HEK293T (cell line): Measurements from ENCODE around the gene KIF5C.

Source experiments
- CTCF ChIA-PET: fragments of 350-600 bp; formaldehyde crosslinking; extraction: SDS; loops from one replicate; lab custom pipeline; 2021; ENCODE audit warnings: antibody characterized with exemption, inconsistent platforms; lab: Yijun Ruan, JAX
- POLR2A ChIA-PET: fragments of 350-600 bp; formaldehyde crosslinking; extraction: SDS; loops from one replicate; lab custom pipeline; 2020; ENCODE audit warnings: antibody characterized with exemption, inconsistent platforms; lab: Yijun Ruan, JAX
- DNase-seq: peaks from one replicate; pipeline ENCODE4 v3.0.0; 2012; ENCODE audit warnings: mixed read lengths; ENCODE audit errors: extremely low spot score
- ARNT ChIP-seq: fragments of 450-650 bp; IDR thresholded peaks from 2 replicates; pipeline ENCODE4 v1.6.1; 2017; ENCODE audit warnings: mild to moderate bottlenecking
- BHLHE40 ChIP-seq: fragments of 450-650 bp; IDR thresholded peaks from 2 replicates; pipeline ENCODE4 v1.6.1; 2016; ENCODE audit warnings: mild to moderate bottlenecking, moderate library complexity, borderline replicate concordance
- CTBP1 ChIP-seq: fragments of 450-650 bp; IDR thresholded peaks from 2 replicates; pipeline ENCODE4 v1.6.1; 2016; ENCODE audit warnings: borderline replicate concordance
- ELF4 ChIP-seq: fragments of 450-650 bp; IDR thresholded peaks from 2 replicates; pipeline ENCODE4 v1.6.1; 2017; ENCODE audit warnings: antibody characterized with exemption
- FOXA1 ChIP-seq: fragments of 450-650 bp; IDR thresholded peaks from 2 replicates; pipeline ENCODE4 v1.6.1; 2016; ENCODE audit warnings: mild to moderate bottlenecking
- FOXK2 ChIP-seq: fragments of 450-650 bp; IDR thresholded peaks from 2 replicates; pipeline ENCODE4 v1.6.1; 2016; ENCODE audit warnings: mild to moderate bottlenecking
- FOXM1 ChIP-seq: fragments of 450-650 bp; IDR thresholded peaks from 2 replicates; pipeline ENCODE4 v1.6.1; 2017; ENCODE audit warnings: mild to moderate bottlenecking, borderline replicate concordance
- HDGF ChIP-seq: fragments of 450-650 bp; IDR thresholded peaks from 2 replicates; pipeline ENCODE4 v1.6.1; 2017; ENCODE audit warnings: antibody characterized with exemption, borderline replicate concordance
- L3MBTL2 ChIP-seq: fragments of 450-650 bp; conservative IDR thresholded peaks from 2 replicates; pipeline ENCODE4 v1.6.1; 2016; ENCODE audit warnings: mild to moderate bottlenecking
- LEF1 ChIP-seq: fragments of 450-650 bp; IDR thresholded peaks from 2 replicates; pipeline ENCODE4 v1.6.1; 2017; ENCODE audit warnings: mild to moderate bottlenecking, borderline replicate concordance
- NFRKB ChIP-seq: fragments of 450-650 bp; IDR thresholded peaks from 2 replicates; pipeline ENCODE4 v1.6.1; 2016; ENCODE audit warnings: mild to moderate bottlenecking, moderate library complexity
- SP1 ChIP-seq: fragments of 450-650 bp; IDR thresholded peaks from 2 replicates; pipeline ENCODE4 v1.6.1; 2017
- SUZ12 ChIP-seq: fragments of 450-650 bp; IDR thresholded peaks from 2 replicates; pipeline ENCODE4 v1.6.1; 2016; ENCODE audit warnings: mild to moderate bottlenecking
- TARDBP ChIP-seq: fragments of 450-650 bp; IDR thresholded peaks from 2 replicates; pipeline ENCODE4 v1.6.1; 2016
- ZNF384 ChIP-seq: fragments of 450-650 bp; IDR thresholded peaks from 2 replicates; pipeline ENCODE4 v1.6.1; 2016
- TF ChIP-seq, protein P1 (sequence below): fragments of 450-650 bp; IDR thresholded peaks from 2 replicates; pipeline ENCODE4 v1.6.1; 2016

KIF5C gene

DNA sequence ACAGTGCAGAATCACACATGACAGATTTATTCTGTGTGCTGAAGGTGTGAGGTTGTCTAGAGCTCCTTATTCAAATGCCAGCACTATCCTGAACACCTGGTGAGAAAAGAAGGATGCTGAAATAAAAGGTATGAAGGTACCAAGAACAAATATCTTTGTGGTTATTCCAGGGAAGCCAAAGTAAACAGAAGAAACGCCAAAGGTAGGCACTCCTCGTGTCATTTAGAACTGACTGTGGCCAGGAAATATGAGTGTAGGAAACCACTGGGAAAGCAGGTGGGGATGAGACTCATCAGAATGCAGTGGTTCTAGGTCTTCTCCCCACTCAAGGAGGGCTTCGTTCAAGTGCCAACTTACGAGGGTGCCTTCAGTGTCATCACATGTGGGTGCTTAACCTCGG is 80.8 kb downstream of the KIF5C start:
- TF ChIP-seq SP1 = no peak
- no peak for TF ChIP-seq ELF4
- TF ChIP-seq FOXA1 = no peak
- no peak for TF ChIP-seq CTBP1
- TF ChIP-seq LEF1 = no peak
- no peak for TF ChIP-seq FOXM1
- TF ChIP-seq, protein P1, sequence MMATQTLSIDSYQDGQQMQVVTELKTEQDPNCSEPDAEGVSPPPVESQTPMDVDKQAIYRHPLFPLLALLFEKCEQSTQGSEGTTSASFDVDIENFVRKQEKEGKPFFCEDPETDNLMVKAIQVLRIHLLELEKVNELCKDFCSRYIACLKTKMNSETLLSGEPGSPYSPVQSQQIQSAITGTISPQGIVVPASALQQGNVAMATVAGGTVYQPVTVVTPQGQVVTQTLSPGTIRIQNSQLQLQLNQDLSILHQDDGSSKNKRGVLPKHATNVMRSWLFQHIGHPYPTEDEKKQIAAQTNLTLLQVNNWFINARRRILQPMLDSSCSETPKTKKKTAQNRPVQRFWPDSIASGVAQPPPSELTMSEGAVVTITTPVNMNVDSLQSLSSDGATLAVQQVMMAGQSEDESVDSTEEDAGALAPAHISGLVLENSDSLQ = no peak
- TF ChIP-seq HDGF = no peak
- TF ChIP-seq SUZ12 = no peak
- TF ChIP-seq FOXK2 = no peak
- no peak for TF ChIP-seq L3MBTL2
- no peak for TF ChIP-seq TARDBP
- no peak for TF ChIP-seq ZNF384
- TF ChIP-seq ARNT = no peak
- POLR2A ChIA-PET = no interaction called here
- no peak for DNase-seq
- CTCF ChIA-PET = no interaction called here

DNA sequence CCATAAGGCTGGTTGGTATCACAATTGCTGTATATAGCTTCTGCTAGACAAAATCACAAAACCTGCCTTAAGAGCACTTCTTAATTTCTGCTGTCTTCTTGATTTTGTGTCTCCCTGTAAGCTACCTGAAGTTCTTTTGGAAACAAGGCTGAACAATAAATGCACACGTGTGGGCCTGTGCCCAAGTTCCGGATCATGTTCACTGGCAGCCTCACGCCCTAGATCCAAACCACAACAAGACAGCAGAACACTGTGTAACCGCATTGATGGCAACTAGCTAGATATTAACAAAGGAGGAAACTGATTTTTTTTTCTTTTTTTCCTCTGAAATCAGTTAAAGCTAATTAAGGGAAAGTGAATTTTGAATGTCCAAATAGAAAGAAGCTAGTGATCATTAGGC is 82.0 kb downstream of the KIF5C start:
- no peak for DNase-seq
- TF ChIP-seq ARNT (no peak), ELF4 (no peak), BHLHE40 (no peak), LEF1 (no peak), CTBP1 (no peak), SUZ12 (no peak), TARDBP (no peak), FOXA1 (no peak), HDGF (no peak), FOXM1 (no peak), FOXK2 (no peak), NFRKB (no peak), L3MBTL2 (no peak), SP1 (no peak), ZNF384 (no peak)
- TF ChIP-seq, protein P1 = no peak
- POLR2A ChIA-PET = no interaction called here
- CTCF ChIA-PET = no interaction called here

DNA sequence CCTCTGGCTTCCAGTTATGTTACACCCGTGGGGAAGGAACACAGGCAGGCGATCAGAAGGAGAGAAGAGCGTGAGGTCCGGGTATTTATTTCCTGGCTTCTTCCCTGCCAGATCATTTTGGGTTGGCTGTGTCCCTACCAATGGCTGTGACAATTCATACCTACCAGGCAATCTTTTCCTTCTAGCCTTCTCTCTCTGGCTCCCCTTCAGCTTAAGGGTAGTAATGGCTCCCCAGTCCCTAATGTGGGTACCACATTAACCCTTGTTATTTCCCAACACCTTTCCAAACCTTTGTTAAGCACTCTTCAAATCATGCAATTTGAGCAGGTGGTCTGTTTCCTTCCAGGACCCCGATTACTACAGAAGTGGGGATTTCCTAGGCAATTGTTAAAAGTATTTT is 84.7 kb downstream of the KIF5C start:
- ChIA-PET CTCF (no interaction called here), POLR2A (no interaction called here)
- TF ChIP-seq ELF4 = no peak
- no peak for TF ChIP-seq BHLHE40
- no peak for TF ChIP-seq HDGF
- TF ChIP-seq LEF1 = no peak
- no peak for TF ChIP-seq FOXA1
- TF ChIP-seq, protein P1 = no peak
- no peak for TF ChIP-seq L3MBTL2
- TF ChIP-seq TARDBP = no peak
- no peak for TF ChIP-seq FOXM1
- no peak for DNase-seq

DNA sequence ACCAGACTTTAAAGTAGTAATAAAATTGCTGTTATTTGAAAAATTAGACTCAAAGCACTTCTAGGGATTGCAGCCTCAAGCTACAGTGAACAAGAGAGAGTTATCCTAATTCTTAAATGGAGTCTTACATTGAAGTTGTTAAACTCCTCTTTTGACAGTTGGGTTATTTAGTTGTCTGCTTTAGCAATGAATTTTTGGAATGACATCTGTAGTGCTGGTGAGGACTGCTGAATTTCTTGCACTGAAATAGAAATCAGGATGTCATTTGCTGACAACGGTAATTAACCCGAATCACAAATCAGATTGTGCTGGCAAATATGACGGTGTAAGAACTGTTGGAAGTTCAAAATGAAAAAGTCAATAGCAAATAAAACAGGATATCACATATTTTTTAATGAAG is 85.5 kb downstream of the KIF5C start:
- ChIA-PET POLR2A (no interaction called here), CTCF (no interaction called here)
- no peak for TF ChIP-seq LEF1
- no peak for TF ChIP-seq NFRKB
- no peak for TF ChIP-seq ARNT
- TF ChIP-seq, protein P1 = no peak
- TF ChIP-seq HDGF = no peak
- no peak for TF ChIP-seq L3MBTL2
- no peak for TF ChIP-seq ZNF384
- TF ChIP-seq FOXK2 = no peak
- no peak for TF ChIP-seq SUZ12
- no peak for TF ChIP-seq CTBP1
- DNase-seq = no peak

DNA sequence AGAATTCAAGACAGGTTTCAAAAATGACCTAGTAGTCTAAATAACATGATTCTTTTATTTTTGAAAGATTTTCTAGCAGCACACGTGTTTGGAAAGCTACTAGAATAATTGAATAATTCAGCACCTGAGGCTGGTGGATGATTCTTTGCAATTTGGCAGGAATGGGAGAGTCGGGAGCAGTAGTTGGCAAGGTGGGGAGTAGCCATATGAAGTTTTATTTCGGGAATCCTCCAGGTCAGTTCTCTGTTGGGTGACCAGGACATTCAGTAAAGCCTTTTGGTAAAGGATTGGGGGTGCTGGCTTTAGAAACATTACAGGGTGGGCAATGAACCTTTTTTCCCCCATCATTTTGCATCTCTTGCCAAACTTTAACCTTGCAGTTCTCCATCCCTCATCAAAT is 88.4 kb downstream of the KIF5C start:
- POLR2A ChIA-PET = no interaction called here
- CTCF ChIA-PET = no interaction called here
- no peak for TF ChIP-seq ZNF384
- TF ChIP-seq CTBP1 = no peak
- no peak for TF ChIP-seq LEF1
- no peak for TF ChIP-seq L3MBTL2
- no peak for DNase-seq

DNA sequence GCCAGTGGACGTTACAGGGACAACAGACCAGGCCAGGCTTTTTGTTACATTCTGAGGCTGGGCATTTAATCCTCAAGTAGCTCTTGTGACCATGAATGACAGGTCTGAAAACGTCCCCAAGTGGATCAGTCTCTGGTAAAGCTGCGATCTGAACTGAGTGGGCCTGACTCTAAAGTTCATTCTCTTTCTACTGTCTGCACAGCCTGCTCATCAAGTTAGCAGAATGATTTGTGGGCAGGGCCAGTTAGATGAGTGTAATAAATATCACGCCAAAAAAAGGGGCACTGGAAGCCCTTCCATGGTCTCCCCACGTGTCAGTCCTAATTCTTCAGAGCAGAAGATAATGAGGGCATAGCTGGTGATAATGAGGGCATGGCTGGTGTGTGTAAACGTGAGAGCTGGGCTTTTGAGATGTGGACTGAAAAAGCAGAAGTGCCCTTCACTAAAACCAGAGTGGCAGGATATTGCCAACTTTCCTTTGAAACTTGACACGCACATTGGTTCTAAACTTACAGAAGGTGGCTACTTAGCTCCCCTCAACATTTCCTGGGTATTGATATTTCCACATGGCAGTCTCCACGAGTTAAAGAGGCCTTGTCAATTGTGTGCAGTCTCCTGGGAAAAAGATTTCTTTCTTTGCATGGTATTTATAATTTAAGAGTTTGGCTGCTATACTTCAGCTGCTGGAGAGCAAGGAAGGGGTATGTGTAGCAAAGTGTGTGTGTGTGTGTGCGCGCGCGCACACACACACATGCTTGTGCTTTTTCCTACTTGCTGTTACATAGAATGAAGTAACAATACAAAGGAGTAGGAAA is 90.8 kb downstream of the KIF5C start:
- no peak for DNase-seq

More for the DNA sequence above, 90.8 kb downstream of the KIF5C start:
- ChIA-PET CTCF (no interaction called here), POLR2A (no interaction called here)
- no peak for TF ChIP-seq SP1
- no peak for TF ChIP-seq ELF4
- no peak for TF ChIP-seq LEF1
- no peak for TF ChIP-seq BHLHE40
- TF ChIP-seq ARNT = no peak
- TF ChIP-seq FOXK2 = no peak
- TF ChIP-seq NFRKB = no peak
- no peak for TF ChIP-seq CTBP1
- no peak for TF ChIP-seq FOXM1
- no peak for TF ChIP-seq ZNF384
- no peak for TF ChIP-seq SUZ12
- TF ChIP-seq L3MBTL2 = no peak
- TF ChIP-seq, protein P1 = no peak
- no peak for TF ChIP-seq HDGF
